ENCODE results near the gene LTO1.

GRCh38 chr11:69653406-69653960 lies 21.7 kb downstream of the LTO1 start:
- no peak for TF ChIP-seq CTCF (IDR thresholded peaks at IDR 0.05)
- TF ChIP-seq, protein P1, sequence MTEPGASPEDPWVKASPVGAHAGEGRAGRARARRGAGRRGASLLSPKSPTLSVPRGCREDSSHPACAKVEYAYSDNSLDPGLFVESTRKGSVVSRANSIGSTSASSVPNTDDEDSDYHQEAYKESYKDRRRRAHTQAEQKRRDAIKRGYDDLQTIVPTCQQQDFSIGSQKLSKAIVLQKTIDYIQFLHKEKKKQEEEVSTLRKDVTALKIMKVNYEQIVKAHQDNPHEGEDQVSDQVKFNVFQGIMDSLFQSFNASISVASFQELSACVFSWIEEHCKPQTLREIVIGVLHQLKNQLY (CRISPR knock-in tag; IDR thresholded peaks at IDR 0.05): no peak
